K562 (cell line): ENCODE results near the gene EIF5A2. TPM values are rescaled to one million over a fixed set of nuclear protein-coding genes. Genes with fewer than 3 reads are reported as not detected.

Source experiments
- DACH1 ChIP-seq: fragments of 450-650 bp; IDR thresholded peaks from 2 replicates; pipeline ENCODE4 v1.6.1; 2018; ENCODE audit not compliant: partially characterized antibody
- polyA plus RNA-seq, 8 experiments: library from polyadenylated mRNA; depleted of rRNA in 4 of 8; stranded (reverse) in 5 of 8; unstranded in 3 of 8; fragments of >200 nt; fragmentation: Nextera tagmentation in 2 of 8; fragmentation: Illumina TruSeq in 1 of 8; extraction: Ambion mirVana in 2 of 8; extraction: Trizol in 1 of 8; gene quantifications; 2 replicates each; pipeline versions ENCODE4 v1.2.1 to v1.2.3, GENCODE V29; 2011 to 2014; ENCODE audit warnings: inconsistent platforms in 1 of 8, missing spikeins in 1 of 8
- total RNA-seq, 7 experiments: library from RNA; depleted of rRNA in 6 of 7; stranded (reverse); fragments of >200 nt in 6 of 7; fragmentation: Illumina TruSeq in 2 of 7; extraction: Trizol in 2 of 7; gene quantifications; 2 replicates each; pipeline versions ENCODE4 v1.2.1 to v1.2.3, GENCODE V29; 2011 to 2021; ENCODE audit warnings: low replicate concordance in 1 of 7
- TF ChIP-seq, protein P1 (sequence below): fragments of 150-350 bp; IDR thresholded peaks from 2 replicates; pipeline ENCODE4 v1.6.1; 2014; ENCODE audit warnings: low read depth, mild to moderate bottlenecking, low read length, borderline replicate concordance
- TF ChIP-seq, protein P2 (sequence below): sonication (generic); formaldehyde crosslinking; IDR thresholded peaks from 2 replicates; pipeline ENCODE4 v1.8.1; 2022; ENCODE audit warnings: missing genetic modification reagents
- TF ChIP-seq, protein P3 (sequence below): sonication (generic); formaldehyde crosslinking; IDR thresholded peaks from 2 replicates; pipeline ENCODE4 v1.8.0; 2022; ENCODE audit warnings: mild to moderate bottlenecking, missing genetic modification reagents, borderline replicate concordance
- TF ChIP-seq, protein P4 (sequence below): sonication (generic); formaldehyde crosslinking; IDR thresholded peaks from 2 replicates; pipeline ENCODE4 v1.8.0; 2022; ENCODE audit warnings: missing genetic modification reagents, mild to moderate bottlenecking, moderate library complexity, borderline replicate concordance

Gene EIF5A2
- total and polyA plus RNA-seq, 9 of the 15 experiments (the other 6 are each of a cell fraction or from before 2014, with no cell fraction given) = 3.9 to 18.3 (median 15.9) TPM

DNA sequence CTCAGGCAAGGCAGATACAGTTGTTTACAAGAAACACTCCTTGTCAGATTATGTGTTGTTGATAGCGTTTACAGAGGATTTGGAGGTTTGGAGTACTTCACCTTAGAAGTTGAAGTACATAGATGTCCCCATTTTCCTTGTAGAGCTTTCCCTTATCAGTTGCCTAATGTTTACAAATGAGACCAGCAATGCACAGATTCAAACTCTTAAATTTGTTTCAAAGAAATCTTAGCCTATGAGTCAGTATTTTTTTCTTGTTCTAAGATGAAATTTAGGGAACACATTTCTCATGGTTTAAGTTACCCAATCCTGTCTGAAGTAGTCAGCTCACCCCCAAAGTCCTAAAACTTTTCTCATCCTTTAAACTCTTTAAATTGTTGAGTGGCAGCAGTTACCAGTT, 6.3 kb upstream of the EIF5A2 start (continued):
- TF ChIP-seq, protein P1, sequence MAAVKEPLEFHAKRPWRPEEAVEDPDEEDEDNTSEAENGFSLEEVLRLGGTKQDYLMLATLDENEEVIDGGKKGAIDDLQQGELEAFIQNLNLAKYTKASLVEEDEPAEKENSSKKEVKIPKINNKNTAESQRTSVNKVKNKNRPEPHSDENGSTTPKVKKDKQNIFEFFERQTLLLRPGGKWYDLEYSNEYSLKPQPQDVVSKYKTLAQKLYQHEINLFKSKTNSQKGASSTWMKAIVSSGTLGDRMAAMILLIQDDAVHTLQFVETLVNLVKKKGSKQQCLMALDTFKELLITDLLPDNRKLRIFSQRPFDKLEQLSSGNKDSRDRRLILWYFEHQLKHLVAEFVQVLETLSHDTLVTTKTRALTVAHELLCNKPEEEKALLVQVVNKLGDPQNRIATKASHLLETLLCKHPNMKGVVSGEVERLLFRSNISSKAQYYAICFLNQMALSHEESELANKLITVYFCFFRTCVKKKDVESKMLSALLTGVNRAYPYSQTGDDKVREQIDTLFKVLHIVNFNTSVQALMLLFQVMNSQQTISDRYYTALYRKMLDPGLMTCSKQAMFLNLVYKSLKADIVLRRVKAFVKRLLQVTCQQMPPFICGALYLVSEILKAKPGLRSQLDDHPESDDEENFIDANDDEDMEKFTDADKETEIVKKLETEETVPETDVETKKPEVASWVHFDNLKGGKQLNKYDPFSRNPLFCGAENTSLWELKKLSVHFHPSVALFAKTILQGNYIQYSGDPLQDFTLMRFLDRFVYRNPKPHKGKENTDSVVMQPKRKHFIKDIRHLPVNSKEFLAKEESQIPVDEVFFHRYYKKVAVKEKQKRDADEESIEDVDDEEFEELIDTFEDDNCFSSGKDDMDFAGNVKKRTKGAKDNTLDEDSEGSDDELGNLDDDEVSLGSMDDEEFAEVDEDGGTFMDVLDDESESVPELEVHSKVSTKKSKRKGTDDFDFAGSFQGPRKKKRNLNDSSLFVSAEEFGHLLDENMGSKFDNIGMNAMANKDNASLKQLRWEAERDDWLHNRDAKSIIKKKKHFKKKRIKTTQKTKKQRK = no peak
- TF ChIP-seq, protein P2, sequence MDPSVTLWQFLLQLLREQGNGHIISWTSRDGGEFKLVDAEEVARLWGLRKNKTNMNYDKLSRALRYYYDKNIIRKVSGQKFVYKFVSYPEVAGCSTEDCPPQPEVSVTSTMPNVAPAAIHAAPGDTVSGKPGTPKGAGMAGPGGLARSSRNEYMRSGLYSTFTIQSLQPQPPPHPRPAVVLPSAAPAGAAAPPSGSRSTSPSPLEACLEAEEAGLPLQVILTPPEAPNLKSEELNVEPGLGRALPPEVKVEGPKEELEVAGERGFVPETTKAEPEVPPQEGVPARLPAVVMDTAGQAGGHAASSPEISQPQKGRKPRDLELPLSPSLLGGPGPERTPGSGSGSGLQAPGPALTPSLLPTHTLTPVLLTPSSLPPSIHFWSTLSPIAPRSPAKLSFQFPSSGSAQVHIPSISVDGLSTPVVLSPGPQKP (CRISPR knock-in tag) = no peak
- TF ChIP-seq, protein P3, sequence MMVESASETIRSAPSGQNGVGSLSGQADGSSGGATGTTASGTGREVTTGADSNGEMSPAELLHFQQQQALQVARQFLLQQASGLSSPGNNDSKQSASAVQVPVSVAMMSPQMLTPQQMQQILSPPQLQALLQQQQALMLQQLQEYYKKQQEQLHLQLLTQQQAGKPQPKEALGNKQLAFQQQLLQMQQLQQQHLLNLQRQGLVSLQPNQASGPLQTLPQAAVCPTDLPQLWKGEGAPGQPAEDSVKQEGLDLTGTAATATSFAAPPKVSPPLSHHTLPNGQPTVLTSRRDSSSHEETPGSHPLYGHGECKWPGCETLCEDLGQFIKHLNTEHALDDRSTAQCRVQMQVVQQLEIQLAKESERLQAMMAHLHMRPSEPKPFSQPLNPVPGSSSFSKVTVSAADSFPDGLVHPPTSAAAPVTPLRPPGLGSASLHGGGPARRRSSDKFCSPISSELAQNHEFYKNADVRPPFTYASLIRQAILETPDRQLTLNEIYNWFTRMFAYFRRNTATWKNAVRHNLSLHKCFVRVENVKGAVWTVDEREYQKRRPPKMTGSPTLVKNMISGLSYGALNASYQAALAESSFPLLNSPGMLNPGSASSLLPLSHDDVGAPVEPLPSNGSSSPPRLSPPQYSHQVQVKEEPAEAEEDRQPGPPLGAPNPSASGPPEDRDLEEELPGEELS (CRISPR knock-in tag) = no peak
- TF ChIP-seq DACH1 = no peak
- TF ChIP-seq, protein P4, sequence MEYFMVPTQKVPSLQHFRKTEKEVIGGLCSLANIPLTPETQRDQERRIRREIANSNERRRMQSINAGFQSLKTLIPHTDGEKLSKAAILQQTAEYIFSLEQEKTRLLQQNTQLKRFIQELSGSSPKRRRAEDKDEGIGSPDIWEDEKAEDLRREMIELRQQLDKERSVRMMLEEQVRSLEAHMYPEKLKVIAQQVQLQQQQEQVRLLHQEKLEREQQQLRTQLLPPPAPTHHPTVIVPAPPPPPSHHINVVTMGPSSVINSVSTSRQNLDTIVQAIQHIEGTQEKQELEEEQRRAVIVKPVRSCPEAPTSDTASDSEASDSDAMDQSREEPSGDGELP = no peak
